GM12878 (cell line): ENCODE results near the gene SEM1. TPM values are rescaled to one million over a fixed set of nuclear protein-coding genes. Genes with fewer than 3 reads are reported as not detected.

ENCODE experiments used
- E4F1 ChIP-seq: fragments of 450-650 bp; IDR thresholded peaks from 2 replicates; pipeline ENCODE4 v1.6.1; 2018; ENCODE audit warnings: borderline replicate concordance, mild to moderate bottlenecking; ENCODE audit not compliant: partially characterized antibody
- FOXK2 ChIP-seq: fragments of 450-650 bp; IDR thresholded peaks from 2 replicates; pipeline ENCODE4 v1.6.1; 2017; ENCODE audit warnings: mild to moderate bottlenecking, moderate library complexity
- HDAC2 ChIP-seq: fragments of 200-600 bp; sonication (generic); IDR thresholded peaks from 2 replicates; pipeline ENCODE4 v1.6.1; 2017
- IKZF2 ChIP-seq, 2 experiments: fragments of 450-650 bp; IDR thresholded peaks; 2 replicates each; pipeline ENCODE4 v1.6.1; 2017; ENCODE audit warnings: mild to moderate bottlenecking in 2 of 2, moderate library complexity in 2 of 2
- IRF5 ChIP-seq: fragments of 450-650 bp; IDR thresholded peaks from 2 replicates; pipeline ENCODE4 v1.6.1; 2017; ENCODE audit warnings: borderline replicate concordance
- MEF2B ChIP-seq: fragments of 450-650 bp; IDR thresholded peaks from 2 replicates; pipeline ENCODE4 v1.6.1; 2018; ENCODE audit warnings: mild to moderate bottlenecking, moderate library complexity; ENCODE audit not compliant: partially characterized antibody, poor library complexity, severe bottlenecking
- NFIC ChIP-seq: IDR thresholded peaks from 2 replicates; pipeline ENCODE4 v1.6.1; 2012; ENCODE audit warnings: low read depth, mild to moderate bottlenecking, inconsistent platforms, low read length, moderate library complexity
- NFYA ChIP-seq: IDR thresholded peaks from 2 replicates; pipeline ENCODE4 v1.6.1; 2011; ENCODE audit warnings: low read depth, mild to moderate bottlenecking, low read length, improper control_type of control experiment, borderline replicate concordance
- RBBP5 ChIP-seq: fragments of 200-600 bp; sonication (generic); conservative IDR thresholded peaks from 2 replicates; pipeline ENCODE4 v1.6.1; 2016
- TCF12 ChIP-seq: IDR thresholded peaks from 2 replicates; pipeline ENCODE4 v1.6.1; 2011; ENCODE audit warnings: low read depth, mild to moderate bottlenecking, low read length
- WRNIP1 ChIP-seq: IDR thresholded peaks from 2 replicates; pipeline ENCODE4 v1.6.1; 2011; ENCODE audit warnings: low read depth, low read length, improper control_type of control experiment, borderline replicate concordance
- polyA plus RNA-seq, 11 experiments: library from polyadenylated mRNA; depleted of rRNA in 4 of 11; unstranded in 6 of 11; stranded (reverse) in 5 of 11; fragments of >200 nt; fragmentation: Nextera tagmentation in 4 of 11; fragmentation: Illumina TruSeq in 1 of 11; extraction: Ambion mirVana in 4 of 11; extraction: Trizol in 1 of 11; gene quantifications; 1 replicate in 1 of 11; 2 replicates in 10 of 11; pipeline versions ENCODE4 v1.2.1 to v1.2.3, GENCODE V29; 2011 to 2016; ENCODE audit warnings: inconsistent platforms in 2 of 11, missing spikeins in 2 of 11, low read depth in 1 of 11
- total RNA-seq, 4 experiments: library from RNA; depleted of rRNA in 3 of 4; stranded (reverse); fragments of >200 nt in 3 of 4; fragmentation: Illumina TruSeq in 1 of 4; extraction: Trizol in 1 of 4; gene quantifications; 2 replicates each; pipeline versions ENCODE4 v1.2.1 to v1.2.3, GENCODE V29; 2013 to 2021

SEM1 gene
- total and polyA plus RNA-seq, 10 of the 15 experiments (the other 5 are each of a cell fraction or from before 2014, with no cell fraction given) = 44.6 to 606 (median 356) TPM

GRCh38 chr7:96663871-96664445 is 45.7 kb downstream of the SEM1 start (continued):
- no peak for TF ChIP-seq WRNIP1
- TF ChIP-seq E4F1 = no peak
- no peak for TF ChIP-seq HDAC2
- TF ChIP-seq NFIC = no peak
- TF ChIP-seq IRF5 = no peak
- TF ChIP-seq IKZF2 (IDR thresholded peaks at IDR 0.05) = 0 out of 4 replicates have a peak, but pooled peaks of 1 of the 2 experiments have one; percentile 4
- TF ChIP-seq MEF2B = peak; percentile 17
- TF ChIP-seq NFYA = no peak
- no peak for TF ChIP-seq FOXK2
- TF ChIP-seq TCF12 = no peak
- TF ChIP-seq RBBP5 = no peak
- TF ChIP-seq, all 136 proteins: peak for 2
